ENCODE data around the gene UGT2B15.
"Not testable (repeated sequence)": the region's sequence is repeated elsewhere in the genome, so short reads cannot be mapped to it uniquely, and the experiment has no call there.

DNA sequence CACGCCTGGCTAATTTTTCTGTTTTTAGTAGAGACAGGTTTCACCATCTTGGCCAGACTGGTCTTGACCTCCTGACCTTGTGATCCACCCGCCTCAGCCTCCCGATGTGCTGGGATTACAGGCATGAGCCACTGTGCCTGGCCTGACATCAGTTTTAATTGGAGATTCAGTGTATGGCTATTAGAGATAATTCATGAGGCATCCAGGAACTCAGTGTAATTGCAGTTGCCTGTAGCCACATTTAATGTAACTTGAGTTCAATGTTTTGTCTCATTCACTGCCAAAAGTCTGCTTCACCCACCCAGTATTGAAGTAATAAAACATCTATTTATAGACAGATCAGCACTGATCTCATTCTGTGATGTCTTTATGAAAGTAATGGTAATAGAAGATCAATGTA is 5.7 kb downstream of the UGT2B15 start:
- not testable (repeated sequence) for TF ChIP-seq BACH2 (CRISPR knock-in tag; IDR thresholded peaks at IDR 0.05; ENCODE audit: borderline replicate concordance); ZFP3 (CRISPR knock-in tag; IDR thresholded peaks at IDR 0.05); OSR1 (CRISPR knock-in tag; IDR thresholded peaks at IDR 0.05); SNAI2 (CRISPR knock-in tag; IDR thresholded peaks at IDR 0.05); GLIS3 (CRISPR knock-in tag; IDR thresholded peaks at IDR 0.05); ZC3H10 (CRISPR knock-in tag; IDR thresholded peaks at IDR 0.05); ARNTL (CRISPR knock-in tag; IDR thresholded peaks at IDR 0.05; ENCODE audit: borderline replicate concordance, low read depth); RARB (CRISPR knock-in tag; IDR thresholded peaks at IDR 0.05); CREB5 (CRISPR knock-in tag; IDR thresholded peaks at IDR 0.05; ENCODE audit: low read depth); CSDC2 (CRISPR knock-in tag; IDR thresholded peaks at IDR 0.05); ZNF70 (CRISPR knock-in tag; IDR thresholded peaks at IDR 0.05); ESRRG (CRISPR knock-in tag; IDR thresholded peaks at IDR 0.05); PPARA (CRISPR knock-in tag; IDR thresholded peaks at IDR 0.05; ENCODE audit: borderline replicate concordance)
- TF ChIP-seq, protein P1, sequence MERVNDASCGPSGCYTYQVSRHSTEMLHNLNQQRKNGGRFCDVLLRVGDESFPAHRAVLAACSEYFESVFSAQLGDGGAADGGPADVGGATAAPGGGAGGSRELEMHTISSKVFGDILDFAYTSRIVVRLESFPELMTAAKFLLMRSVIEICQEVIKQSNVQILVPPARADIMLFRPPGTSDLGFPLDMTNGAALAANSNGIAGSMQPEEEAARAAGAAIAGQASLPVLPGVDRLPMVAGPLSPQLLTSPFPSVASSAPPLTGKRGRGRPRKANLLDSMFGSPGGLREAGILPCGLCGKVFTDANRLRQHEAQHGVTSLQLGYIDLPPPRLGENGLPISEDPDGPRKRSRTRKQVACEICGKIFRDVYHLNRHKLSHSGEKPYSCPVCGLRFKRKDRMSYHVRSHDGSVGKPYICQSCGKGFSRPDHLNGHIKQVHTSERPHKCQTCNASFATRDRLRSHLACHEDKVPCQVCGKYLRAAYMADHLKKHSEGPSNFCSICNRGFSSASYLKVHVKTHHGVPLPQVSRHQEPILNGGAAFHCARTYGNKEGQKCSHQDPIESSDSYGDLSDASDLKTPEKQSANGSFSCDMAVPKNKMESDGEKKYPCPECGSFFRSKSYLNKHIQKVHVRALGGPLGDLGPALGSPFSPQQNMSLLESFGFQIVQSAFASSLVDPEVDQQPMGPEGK (CRISPR knock-in tag; IDR thresholded peaks at IDR 0.05; ENCODE audit: borderline replicate concordance), result not testable (repeated sequence)

All from SK-N-SH treated with all-trans-retinoic acid at 6 μM for 48 hours (cell line).